DND-41 (cell line): ENCODE results near the gene UBA52.

ENCODE experiments used
- ATAC-seq: fragments of 200-7000 bp; cut with Tn5 transposase; 3 replicates; pipeline ENCODE4 v1.9.1; 2021; ENCODE audit warnings: low read depth; ENCODE audit not compliant: insufficient read depth
- DNase-seq: peaks from one replicate; pipeline ENCODE4 v3.0.0-alpha.2; 2020
- H2AFZ ChIP-seq: 2 replicates; pipeline ENCODE4 v1.6.0; 2012; ENCODE audit warnings: low read depth, low read length
- H3K27ac ChIP-seq: 2 replicates; pipeline ENCODE4 v1.5.1; 2012; ENCODE audit warnings: low read length, inconsistent platforms
- H3K27me3 ChIP-seq: fragments of 200-600 bp; sonication (generic); 2 replicates; pipeline ENCODE4 v1.6.0; 2012; ENCODE audit warnings: low read length, mild to moderate bottlenecking, inconsistent platforms; ENCODE audit not compliant: insufficient read depth, poor library complexity
- H3K36me3 ChIP-seq: 2 replicates; pipeline ENCODE4 v1.5.1; 2012; ENCODE audit warnings: low read length, inconsistent platforms; ENCODE audit not compliant: insufficient read depth
- H3K4me1 ChIP-seq: 2 replicates; pipeline ENCODE4 v1.5.1; 2012; ENCODE audit warnings: mild to moderate bottlenecking, low read length; ENCODE audit not compliant: insufficient read depth
- H3K4me2 ChIP-seq: 2 replicates; pipeline ENCODE4 v1.6.0; 2012; ENCODE audit warnings: mild to moderate bottlenecking, moderate library complexity, low read length, inconsistent platforms; ENCODE audit not compliant: insufficient read depth
- H3K4me3 ChIP-seq, 2 experiments: fragments of 200-600 bp in 1 of 2; shearing (Covaris generic) in 1 of 2; 2 replicates each; pipeline ENCODE4 v1.5.1; 2012 to 2016; ENCODE audit warnings: inconsistent platforms in 2 of 2, low read length in 2 of 2, mild to moderate bottlenecking in 2 of 2, low read depth in 1 of 2, moderate library complexity in 1 of 2
- H3K79me2 ChIP-seq: 2 replicates; pipeline ENCODE4 v1.6.0; 2012; ENCODE audit warnings: low read length, inconsistent platforms; ENCODE audit not compliant: insufficient read depth
- H3K9ac ChIP-seq: 2 replicates; pipeline ENCODE4 v1.6.0; 2012; ENCODE audit warnings: low read depth, mild to moderate bottlenecking, inconsistent platforms, low read length, moderate library complexity
- H3K9me3 ChIP-seq: 2 replicates; pipeline ENCODE4 v1.5.1; 2012; ENCODE audit warnings: low read length, moderate library complexity, mild to moderate bottlenecking, inconsistent platforms; ENCODE audit not compliant: insufficient read depth, severe bottlenecking
- H4K20me1 ChIP-seq: 2 replicates; pipeline ENCODE4 v1.6.0; 2012; ENCODE audit warnings: low read length; ENCODE audit not compliant: insufficient read depth
- EZH2 ChIP-seq: IDR thresholded peaks from 3 replicates; pipeline ENCODE4 v1.6.1; 2012; ENCODE audit warnings: borderline replicate concordance, low read depth, mild to moderate bottlenecking, moderate library complexity, low read length, inconsistent platforms; ENCODE audit not compliant: severe bottlenecking
- TF ChIP-seq, protein P1 (sequence below): IDR thresholded peaks from 2 replicates; pipeline ENCODE4 v1.5.1; 2012; ENCODE audit warnings: borderline replicate concordance, low read length, moderate library complexity, mild to moderate bottlenecking; ENCODE audit not compliant: poor library complexity, severe bottlenecking; ENCODE audit errors: extremely low read depth

The UBA52 gene

DNA sequence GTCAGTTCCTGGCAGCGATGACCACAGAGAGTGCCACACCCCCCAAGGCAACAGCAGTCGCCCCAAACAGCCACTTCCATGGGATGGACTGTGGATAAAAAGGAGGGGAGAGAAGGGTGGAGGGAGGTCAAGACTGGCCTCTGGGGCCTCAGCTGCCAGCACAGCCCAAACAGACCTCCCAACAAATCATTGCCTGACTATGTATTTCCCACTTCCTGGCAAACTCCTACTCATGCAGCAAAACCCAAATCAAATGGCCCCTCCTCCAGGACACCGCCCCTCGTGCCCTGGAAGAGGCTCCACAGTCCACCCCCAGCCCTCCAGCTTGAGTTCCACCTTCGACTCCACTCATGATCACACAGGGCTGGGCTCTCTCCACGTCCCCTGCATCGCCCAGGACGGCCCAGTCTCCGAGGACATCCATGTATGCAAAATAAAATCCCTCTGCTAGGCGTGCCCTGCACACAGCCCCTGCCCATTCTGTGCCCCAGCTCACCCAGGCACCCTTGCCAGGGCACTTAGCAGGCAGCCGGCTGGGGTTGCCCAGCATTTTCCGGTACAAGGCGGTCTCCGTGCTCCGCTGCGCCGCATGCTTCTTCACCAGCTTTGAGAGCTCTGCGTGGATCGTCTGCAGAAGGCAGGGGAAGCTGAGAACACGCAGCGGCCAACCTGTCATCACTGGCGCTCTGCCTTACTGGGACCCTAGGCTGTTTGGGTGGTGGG lies 39.3 kb upstream of the UBA52 start:
- ATAC-seq (no peak), DNase-seq (no peak)
- Histone ChIP-seq H3K9me3 (no peaks in the 10 kb centered on the region), H3K9ac (no peak overlapping the region), H3K4me1 (no peaks in the 10 kb centered on the region), H3K27ac (no peak overlapping the region), H3K27me3 (no peaks in the 10 kb centered on the region), H2AFZ (no peak overlapping the region), H3K79me2 (no peaks in the 10 kb centered on the region), H3K4me2 (no peak overlapping the region), H3K36me3 (peaks cover 46% of the 10 kb centered on the region), H4K20me1 (peaks cover 6% of the 10 kb centered on the region; the same call in 1 of the 2 replicates), H3K4me3 (no peak overlapping the region)
- no peak for TF ChIP-seq EZH2
- TF ChIP-seq, protein P1, sequence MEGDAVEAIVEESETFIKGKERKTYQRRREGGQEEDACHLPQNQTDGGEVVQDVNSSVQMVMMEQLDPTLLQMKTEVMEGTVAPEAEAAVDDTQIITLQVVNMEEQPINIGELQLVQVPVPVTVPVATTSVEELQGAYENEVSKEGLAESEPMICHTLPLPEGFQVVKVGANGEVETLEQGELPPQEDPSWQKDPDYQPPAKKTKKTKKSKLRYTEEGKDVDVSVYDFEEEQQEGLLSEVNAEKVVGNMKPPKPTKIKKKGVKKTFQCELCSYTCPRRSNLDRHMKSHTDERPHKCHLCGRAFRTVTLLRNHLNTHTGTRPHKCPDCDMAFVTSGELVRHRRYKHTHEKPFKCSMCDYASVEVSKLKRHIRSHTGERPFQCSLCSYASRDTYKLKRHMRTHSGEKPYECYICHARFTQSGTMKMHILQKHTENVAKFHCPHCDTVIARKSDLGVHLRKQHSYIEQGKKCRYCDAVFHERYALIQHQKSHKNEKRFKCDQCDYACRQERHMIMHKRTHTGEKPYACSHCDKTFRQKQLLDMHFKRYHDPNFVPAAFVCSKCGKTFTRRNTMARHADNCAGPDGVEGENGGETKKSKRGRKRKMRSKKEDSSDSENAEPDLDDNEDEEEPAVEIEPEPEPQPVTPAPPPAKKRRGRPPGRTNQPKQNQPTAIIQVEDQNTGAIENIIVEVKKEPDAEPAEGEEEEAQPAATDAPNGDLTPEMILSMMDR = no peak

GRCh38 chr19:18533058-18533457 lies 38.6 kb upstream of the UBA52 start:
- DNase-seq (no peak), ATAC-seq (no peak)
- peaks cover 6% of the 10 kb centered on the region; the same call in 1 of the 2 replicates for H4K20me1 ChIP-seq
- H3K9me3 ChIP-seq = no peaks in the 10 kb centered on the region
- H3K79me2 ChIP-seq = no peaks in the 10 kb centered on the region
- TF ChIP-seq EZH2 = no peak
- H3K36me3 ChIP-seq = peaks cover 54% of the 10 kb centered on the region
- H3K27ac ChIP-seq = no peak overlapping the region
- H3K4me2 ChIP-seq = no peak overlapping the region
- no peak overlapping the region for H3K9ac ChIP-seq
- H3K27me3 ChIP-seq = no peaks in the 10 kb centered on the region
- no peaks in the 10 kb centered on the region for H3K4me1 ChIP-seq
- H3K4me3 ChIP-seq = no peak overlapping the region
- no peak overlapping the region for H2AFZ ChIP-seq

DNA sequence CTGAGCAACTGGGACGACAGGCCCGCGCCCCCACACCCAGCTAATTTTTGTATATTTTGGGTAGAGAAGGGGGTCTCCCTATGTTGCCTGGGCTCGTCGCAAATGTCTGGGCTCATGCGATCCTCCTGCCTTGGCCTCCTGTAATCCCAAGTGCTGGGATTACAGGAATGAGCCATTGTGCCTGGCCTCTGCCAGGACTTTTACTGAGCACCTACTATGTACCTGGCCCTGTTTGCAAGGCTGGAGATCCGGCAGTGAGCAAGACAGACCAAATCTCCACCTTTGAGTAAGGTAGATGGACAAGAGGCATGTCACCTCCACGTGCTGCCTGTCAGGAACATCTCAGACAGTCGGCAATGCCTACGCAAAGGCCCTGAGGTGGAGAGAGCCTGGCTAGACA lies 35.2 kb upstream of the UBA52 start:
- H3K4me2 ChIP-seq = no peak overlapping the region
- ATAC-seq (no peak), DNase-seq (no peak)
- TF ChIP-seq EZH2 = no peak
- TF ChIP-seq, protein P1 = no peak
- no peaks in the 10 kb centered on the region for H3K9me3 ChIP-seq
- peaks cover 6% of the 10 kb centered on the region; the same call in 1 of the 2 replicates for H4K20me1 ChIP-seq
- H3K9ac ChIP-seq = no peak overlapping the region
- H3K36me3 ChIP-seq = peaks cover 80% of the 10 kb centered on the region
- no peak overlapping the region for H2AFZ ChIP-seq
- peaks cover 4% of the 10 kb centered on the region; the same call in 1 of the 2 replicates for H3K79me2 ChIP-seq
- no peaks in the 10 kb centered on the region for H3K27me3 ChIP-seq
- H3K4me3 ChIP-seq = no peak overlapping the region
- H3K4me1 ChIP-seq = no peaks in the 10 kb centered on the region; the same call in 1 of the 2 replicates
- no peak overlapping the region for H3K27ac ChIP-seq

- Histone ChIP-seq H3K4me1 (peaks cover 9% of the 10 kb centered on the region), H3K79me2 (peaks cover 14% of the 10 kb centered on the region), H4K20me1 (peaks cover 6% of the 10 kb centered on the region; the same call in 1 of the 2 replicates), H3K4me2 (no peak overlapping the region), H3K36me3 (peaks cover 76% of the 10 kb centered on the region), H3K9ac (no peak overlapping the region), H2AFZ (no peak overlapping the region), H3K4me3 (no peak overlapping the region), H3K27me3 (no peaks in the 10 kb centered on the region), H3K9me3 (no peaks in the 10 kb centered on the region), H3K27ac (no peak overlapping the region)
- TF ChIP-seq EZH2 = no peak
- TF ChIP-seq, protein P1 = no peak
- DNase-seq (no peak), ATAC-seq (no peak)
Observed at GRCh38 chr19:18537431-18537830, 34.2 kb upstream of the UBA52 start.
